ENCODE measurements around the gene PCP4L1.
"Not testable (repeated sequence)": the region's sequence is repeated elsewhere in the genome, so short reads cannot be mapped to it uniquely, and the experiment has no call there.

Gene PCP4L1

DNA sequence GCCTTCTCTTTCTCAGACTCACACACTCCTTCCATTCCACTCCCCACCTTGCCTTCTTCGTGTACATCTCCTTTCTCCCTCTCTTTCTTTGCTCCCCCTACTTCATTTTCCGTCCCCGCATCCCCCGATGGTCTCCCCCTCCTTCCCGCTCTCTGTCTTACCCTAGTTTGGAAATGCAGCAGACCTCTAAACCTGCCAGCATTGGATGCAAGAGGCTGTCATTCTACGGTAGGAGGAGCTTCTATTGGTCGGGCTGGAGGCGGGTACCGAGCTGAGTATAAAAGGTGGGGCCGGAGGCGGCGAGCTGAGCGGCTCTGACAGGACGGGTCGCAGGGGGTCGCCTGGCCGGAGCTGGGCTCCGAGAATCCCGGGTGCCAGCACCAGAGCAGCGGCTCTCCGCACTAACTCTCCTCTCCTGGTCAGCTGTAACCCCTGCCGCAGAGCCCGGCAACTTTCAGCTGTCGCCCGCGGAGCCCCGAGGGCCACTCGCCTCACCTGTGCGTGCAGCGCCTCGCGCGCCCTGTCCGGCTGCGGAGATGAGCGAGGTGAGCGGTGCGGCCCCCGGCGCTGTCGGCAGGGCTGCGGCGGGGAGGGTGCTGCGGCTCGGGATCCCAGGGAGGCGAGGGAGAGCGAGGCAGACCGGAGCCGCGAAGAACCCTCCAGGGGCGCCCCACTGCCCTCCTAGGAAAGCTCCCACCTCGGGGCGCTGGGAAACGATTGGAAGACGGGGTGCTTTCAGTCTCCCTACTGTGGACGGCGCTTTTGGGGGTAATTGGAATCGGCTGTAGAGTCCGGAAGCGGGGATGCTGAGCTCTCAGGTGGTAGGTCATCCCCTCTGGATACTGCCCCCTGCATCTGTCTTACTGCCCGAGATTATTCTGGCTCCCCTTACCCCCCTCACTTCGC lies at the start of gene PCP4L1:
Gene PCP4L1 (plus strand): TSS at position 307 of the 906 bp plus-strand sequence. CDS start 230 bp downstream, at position 537.
- DNase-seq: peak; percentile 34

DNA sequence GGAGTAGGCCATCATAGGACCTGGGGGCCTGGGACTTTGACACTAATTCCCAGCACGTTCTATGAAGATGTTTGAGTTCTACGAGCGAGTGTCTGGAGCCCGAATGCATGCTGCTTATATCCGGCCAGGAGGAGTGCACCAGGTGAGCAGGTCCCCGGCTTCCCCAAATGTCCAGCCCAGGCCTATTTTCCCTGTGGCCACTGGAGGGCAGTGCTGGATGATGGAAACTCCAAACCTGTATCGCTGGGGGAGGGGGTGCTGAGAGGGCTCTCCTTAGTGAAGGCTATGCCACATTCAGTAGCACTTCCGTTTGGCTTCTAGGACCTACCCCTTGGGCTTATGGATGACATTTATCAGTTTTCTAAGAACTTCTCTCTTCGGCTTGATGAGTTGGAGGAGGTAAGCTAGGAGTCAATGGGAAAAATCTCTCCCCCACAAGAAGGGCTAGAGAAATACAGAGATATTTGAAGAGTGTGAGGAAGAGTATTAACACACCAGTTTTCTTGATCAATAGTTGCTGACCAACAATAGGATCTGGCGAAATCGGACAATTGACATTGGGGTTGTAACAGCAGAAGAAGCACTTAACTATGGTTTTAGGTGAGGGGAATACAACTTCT lies 48.6 kb upstream of the PCP4L1 start:
- peak; percentile 79 for DNase-seq

DNA sequence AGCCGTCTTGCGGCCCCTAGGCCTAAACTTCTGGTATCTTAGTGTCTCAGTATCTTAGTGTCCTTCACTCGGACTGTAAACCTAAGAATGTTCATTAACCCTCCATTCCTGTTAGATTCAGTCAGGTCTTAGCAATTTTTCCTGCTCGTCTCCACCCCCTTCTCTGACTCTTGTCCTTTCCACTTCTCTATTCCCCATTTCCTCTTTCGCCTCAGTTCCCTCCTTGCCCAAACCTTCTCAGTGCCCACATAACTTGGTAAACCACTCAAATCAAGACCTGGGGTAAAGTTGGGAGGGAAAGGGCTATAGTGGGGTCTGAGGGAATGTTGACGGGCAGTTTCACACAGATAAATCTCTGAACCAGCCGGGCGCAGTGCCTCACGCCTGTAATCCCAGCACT lies 44.2 kb upstream of the PCP4L1 start:
- no peak for DNase-seq

DNA sequence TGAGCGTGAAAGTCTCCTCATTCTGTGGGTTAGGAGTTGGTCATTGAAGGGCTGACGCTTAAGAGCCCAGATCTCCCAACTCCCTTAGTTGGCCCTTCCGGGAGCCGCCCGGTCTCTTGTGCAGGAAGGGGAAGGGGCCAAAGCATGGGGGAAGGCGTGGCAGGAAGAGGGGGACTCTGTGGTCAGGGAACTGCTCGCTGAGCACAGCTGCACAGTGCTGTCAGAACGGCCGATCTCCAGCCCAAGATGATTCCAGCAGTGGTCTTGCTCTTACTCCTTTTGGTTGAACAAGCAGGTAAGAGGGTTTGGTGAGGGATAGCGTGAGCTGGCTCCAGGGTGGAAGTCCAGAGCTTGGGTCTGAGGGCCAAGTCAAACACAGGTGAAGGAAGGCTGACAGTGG lies 43.5 kb upstream of the PCP4L1 start, which contains the start of gene FCER1G:
Gene FCER1G (plus strand): TSS at position 220 of the 400 bp plus-strand sequence. CDS start 27 bp downstream, at position 247.
- DNase-seq: no peak

DNA sequence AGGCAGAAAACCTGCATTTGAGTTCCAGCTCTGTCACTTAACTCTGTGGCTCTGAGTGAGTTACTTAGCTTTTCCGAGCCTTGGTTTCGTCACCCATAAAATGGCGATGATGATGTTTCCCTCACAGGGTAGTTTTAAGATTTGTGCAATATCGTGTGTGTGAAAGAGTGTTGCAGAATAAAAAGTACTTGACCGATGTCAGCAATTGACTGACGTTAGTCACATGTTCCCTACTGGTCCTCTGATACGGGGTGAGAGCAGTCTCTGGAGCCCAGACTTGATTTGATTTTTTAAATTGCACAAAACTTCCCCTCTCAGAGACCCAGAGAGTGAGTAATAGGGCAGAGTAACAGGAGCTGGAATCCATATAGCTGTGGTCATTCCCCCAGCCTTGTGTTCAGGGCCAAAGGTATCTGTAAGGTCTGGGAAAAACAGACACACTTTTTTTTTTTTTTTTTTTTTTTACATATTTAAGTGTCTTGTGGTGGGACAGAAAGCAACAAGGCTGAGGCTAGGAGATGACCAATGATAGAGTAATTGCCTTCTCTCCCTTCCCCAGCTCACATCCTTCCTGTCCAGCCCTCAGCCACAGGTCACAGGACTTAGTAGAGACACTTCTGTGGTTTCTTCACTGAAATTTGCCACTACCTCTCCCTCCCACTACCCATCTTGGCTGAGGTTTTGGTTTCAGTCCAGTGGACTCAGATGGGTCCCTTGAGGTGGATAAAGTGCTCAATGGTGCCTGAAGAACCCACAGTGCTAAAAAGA lies 41.4 kb upstream of the PCP4L1 start:
- DNase-seq: no peak

DNA sequence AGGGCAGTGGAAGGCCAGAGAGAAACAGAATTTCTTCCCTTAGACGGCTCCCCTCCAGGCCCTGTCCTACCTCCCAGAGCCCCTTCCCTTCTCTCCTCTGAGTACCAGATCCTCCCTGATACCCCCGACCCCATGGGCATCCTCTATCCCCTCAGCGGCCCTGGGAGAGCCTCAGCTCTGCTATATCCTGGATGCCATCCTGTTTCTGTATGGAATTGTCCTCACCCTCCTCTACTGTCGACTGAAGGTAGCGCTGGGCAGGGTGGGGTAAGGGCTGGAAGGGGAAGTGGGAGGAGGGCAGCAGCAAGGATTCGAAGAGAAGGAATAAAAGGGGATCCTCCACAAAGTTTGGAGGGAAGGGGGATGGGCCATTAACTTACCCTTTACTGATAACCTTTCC lies 40.7 kb upstream of the PCP4L1 start:
- DNase-seq: no peak

DNA sequence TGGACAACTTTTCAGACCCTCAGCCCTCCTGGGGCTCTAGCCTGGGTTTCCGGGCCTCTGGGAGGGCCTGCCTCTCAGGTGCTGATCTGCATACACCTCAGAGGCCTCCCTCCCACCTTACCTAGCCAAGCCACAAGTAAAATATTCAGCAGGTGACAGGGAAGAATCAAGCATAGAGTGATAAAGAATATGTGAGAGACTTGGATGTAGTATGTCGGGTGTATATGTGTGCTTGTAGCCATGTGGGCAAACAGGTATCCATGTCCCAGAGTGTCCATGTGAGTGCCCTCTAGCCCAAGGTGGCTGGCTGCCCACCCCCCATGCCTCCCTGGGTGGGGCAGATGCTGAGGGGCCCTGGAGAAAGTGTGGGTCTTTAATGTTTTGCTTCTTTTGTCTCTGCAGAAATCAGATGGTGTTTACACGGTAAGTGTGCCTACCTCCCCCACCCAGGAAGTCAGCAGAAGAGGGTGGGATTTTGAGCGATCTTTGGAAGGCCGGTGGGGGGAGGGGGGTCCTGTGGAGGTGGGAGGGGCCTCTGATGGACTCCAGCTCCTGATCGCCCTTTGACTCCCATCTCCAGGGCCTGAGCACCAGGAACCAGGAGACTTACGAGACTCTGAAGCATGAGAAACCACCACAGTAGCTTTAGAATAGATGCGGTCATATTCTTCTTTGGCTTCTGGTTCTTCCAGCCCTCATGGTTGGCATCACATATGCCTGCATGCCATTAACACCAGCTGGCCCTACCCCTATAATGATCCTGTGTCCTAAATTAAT lies 40.1 kb upstream of the PCP4L1 start:
- peak; percentile 33 for DNase-seq

DNA sequence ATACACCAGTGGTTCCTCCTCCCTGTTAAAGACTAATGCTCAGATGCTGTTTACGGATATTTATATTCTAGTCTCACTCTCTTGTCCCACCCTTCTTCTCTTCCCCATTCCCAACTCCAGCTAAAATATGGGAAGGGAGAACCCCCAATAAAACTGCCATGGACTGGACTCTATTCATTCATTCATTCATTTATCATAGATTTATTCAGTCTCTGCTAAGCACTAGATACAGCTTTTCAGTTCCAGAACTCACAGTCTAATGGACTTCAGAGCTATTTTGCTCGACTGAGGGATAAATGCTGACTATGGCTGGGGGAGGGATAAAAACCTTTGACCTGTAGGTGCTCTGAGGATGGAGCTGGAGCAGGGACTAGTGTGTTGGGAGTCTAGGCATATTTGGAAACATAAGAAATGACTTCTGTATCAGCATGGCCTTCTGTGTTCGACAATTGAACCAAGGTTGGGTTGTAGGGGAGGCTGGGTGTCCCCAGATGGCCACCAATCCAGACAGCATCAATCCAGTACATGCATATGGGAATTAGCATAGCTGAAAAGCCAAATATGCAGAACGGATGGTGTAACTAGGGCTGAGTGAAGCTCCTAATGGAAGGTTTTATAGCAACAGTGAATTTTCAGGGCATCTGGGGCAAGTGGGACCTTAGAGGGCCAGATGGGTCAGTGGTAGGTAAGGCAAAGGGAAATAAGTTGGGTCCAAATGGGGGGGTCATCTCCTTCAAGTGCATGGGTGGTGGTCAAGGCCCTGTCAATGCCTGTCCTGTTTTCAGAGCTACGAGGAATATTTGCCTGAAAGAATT lies 39.3 kb upstream of the PCP4L1 start:
- no peak for DNase-seq

DNA sequence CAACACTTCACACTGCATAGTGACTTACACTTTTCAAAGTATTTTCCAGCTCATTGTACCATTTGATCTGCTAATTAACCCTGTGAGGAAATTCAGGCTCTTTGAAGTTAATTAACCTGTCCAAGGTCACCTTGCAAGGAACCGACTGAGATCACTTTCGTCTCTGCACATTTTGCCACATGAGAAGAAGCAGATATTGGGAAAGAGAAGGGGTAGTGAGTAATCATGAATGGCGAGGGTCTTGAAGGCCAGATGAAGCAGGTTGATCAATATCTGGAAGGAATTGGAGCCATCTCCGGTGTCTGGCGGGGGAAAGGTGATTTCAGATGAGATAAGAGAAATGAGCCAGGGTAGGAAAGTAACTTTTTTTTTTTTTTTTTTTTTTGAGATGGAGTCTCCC lies 38.5 kb upstream of the PCP4L1 start:
- no peak for DNase-seq

DNA sequence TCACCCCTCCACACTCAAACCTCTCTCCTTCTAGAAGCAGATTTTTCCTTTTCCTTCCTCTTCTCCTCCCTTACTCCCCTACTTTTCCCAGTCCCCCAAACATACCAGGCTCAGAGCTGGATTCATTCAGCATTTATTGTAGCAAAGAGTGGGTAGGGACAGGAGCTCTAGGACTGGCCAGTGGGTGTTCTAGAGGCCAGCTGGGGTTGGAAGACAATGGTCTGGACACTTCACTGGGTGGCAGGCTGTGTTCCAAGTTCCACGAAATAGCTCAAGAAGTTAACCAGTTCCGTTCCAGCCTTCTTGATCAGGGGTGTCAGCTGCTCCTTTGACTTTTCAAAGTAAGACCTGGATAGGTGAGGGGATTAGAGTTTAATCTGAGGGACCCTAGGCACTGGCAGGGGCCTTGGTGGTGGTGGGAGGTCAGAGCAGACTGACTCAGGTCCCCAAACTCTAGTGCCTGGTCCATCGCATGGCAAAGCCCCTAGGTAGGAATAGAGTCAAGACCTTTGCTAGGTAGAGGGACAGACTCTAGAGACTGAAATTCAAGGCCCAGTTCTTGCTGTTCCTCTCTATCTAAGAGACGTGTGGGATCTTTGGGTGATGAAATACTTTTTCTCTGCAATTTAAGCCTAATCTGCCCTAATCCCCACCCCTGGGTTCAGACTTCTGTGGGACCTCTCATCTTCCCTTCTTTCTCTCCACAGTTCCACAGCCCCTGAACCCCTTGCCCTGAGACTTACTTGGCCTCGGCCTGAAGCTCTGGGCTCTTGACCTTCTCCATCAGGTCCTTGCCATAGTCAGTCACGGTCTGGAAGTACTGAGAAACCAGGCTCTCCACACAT lies 36.1 kb upstream of the PCP4L1 start:
- no peak for DNase-seq

DNA sequence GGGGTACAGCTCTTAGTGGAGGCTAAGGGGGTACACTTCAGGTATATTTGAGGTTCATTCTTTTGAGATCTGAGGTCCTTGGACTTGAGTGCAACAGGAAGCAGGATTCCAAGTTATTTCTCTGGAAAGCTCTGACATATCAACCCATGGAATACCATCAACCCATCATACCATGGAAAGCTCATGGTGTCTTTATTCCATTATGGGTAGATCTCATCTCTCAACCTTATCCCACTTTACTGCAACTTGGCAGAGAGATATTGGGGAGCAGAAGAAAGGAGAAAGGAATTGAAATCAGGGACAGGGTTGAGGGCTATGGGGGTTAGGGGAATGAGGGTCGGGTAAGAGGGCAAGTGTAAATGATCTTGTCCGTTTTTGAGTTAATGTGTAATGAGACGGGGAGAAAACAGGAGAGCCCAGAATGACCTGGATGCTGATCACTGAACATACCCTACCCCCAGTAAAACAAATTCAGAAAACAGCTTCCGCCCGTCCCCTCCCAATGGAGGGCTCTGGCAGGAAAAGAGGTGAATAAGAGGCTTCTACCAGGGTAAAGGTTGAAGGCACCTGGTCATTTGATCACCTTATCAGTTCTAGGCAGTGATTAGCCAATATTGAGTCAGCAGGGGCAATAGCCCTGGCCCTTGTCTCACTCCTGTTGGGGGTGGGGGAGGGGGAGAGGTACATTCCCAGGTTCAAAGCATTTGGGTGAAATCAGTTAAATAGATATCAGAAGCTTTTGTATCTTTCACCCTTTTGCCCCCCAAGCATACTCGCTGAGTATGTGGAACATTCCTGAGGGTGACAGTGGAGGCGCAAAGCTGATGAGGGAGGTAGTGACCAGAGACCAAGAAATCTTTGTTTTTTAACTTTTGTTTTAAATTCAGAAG lies 34.5 kb upstream of the PCP4L1 start:
- no peak for DNase-seq

DNA sequence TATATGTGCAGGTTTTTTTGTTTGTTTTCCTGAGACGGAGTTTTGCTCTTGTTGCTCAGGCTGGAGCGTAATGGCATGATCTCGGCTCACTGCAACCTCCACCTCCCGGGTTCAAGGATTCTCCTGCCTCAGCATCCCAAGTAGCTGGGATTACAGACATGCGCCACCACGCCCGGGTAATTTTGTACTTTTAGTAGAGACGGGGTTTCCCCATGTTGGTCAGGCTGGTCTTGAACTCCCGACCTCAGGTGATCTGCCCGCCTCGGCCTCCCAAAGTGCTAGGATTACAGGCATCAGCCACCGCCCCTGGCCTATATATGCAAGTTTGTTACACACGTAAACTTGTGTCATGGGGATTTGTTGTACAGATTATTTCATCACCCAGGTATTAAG lies 33.9 kb upstream of the PCP4L1 start:
- not testable (repeated sequence) for DNase-seq

DNA sequence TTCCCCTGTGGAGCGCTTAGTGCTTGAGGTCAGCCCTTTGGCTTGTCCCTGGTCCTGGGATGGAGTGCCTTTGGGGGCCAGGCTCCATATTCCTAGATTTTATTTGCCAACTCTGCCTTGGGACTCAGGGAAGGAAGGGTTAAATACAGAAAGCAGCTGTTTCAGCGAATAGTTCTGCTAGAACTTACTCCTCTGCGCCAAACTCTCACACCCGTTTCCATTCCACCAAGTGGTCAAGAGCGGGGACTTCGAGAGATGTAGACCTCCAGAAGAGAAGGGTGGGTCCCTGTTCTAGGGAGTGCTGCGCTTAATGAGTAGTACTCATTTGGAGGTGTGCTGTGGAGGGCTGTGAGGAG lies 33.4 kb upstream of the PCP4L1 start:
- DNase-seq: no peak

DNA sequence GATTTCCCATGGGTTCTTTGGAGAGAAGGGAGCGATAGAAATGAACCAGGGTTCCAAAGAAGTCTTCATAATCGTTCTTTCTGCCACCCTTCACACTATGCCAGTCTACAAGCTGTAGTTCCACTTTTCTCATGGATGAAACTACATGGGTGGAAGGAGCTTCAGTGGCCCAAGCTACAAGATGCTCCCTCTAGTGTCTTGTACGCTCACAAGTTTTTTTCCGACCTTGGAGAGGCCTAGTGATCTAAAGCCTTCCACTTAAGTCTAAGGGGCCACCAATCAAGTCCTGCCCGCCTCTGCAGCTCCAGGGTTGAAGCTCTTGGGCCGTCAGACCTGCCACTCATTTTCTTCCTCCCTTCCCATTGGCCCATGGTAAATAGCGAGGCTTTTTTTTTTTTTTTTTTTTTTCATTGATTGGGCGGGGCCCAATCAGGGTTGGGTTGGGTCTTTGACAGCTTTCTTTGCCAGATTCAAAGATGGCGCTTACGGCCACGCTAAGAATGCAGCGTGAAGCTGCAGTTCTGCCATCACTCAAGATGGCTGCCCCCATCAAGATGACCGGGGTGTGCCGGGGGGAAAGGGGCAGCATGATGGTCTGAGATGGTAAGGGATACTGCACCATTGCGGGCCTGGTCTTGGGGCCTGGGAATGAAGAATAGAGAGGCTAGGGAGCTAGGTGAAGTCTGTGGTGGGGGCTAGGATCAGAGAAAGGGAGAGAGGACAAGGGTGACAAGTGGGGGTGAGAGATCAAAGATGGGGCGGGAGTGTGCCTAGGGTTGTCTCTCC lies 32.8 kb upstream of the PCP4L1 start, which contains the start of gene TOMM40L:
Gene TOMM40L (plus strand): TSS at position 527 of the 786 bp plus-strand sequence. CDS start 430 bp downstream, outside the sequence.
- peak; percentile 88 for DNase-seq

DNA sequence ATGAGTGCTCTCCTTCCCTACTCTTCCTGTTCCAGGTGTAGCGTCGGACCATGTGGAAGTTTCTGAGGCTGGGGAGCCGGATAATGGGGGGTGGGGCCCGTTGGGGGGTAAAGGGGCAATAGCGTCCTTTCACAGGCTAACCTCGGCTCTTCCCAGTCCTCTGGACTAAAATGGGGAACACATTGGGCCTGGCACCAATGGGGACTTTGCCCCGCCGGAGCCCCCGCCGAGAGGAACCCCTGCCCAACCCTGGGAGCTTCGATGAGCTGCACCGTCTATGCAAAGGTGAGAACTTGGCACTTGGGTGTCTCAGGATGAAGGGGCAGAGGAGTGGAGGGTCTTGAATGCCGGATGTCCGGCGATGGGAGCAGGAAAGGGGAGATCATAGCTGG lies 32.2 kb upstream of the PCP4L1 start:
- DNase-seq: no peak

DNA sequence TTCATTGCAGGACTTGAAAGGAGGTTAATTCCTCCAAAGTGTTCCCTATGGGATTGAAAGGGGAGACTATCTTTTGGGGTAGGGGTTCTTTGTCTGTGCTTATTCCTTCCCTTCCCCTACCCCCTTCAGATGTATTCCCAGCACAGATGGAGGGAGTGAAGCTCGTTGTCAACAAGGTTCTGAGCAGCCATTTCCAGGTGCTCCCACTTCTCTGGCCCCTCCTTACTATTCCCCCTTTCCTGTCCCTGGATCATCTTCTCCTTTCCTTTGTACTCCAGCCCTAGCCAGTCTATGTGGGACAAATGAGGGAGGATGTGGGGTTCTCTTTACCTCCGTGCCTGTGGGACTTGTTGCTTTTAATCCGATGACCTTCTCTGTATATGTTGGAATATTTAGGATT lies 31.8 kb upstream of the PCP4L1 start:
- no peak for DNase-seq

DNA sequence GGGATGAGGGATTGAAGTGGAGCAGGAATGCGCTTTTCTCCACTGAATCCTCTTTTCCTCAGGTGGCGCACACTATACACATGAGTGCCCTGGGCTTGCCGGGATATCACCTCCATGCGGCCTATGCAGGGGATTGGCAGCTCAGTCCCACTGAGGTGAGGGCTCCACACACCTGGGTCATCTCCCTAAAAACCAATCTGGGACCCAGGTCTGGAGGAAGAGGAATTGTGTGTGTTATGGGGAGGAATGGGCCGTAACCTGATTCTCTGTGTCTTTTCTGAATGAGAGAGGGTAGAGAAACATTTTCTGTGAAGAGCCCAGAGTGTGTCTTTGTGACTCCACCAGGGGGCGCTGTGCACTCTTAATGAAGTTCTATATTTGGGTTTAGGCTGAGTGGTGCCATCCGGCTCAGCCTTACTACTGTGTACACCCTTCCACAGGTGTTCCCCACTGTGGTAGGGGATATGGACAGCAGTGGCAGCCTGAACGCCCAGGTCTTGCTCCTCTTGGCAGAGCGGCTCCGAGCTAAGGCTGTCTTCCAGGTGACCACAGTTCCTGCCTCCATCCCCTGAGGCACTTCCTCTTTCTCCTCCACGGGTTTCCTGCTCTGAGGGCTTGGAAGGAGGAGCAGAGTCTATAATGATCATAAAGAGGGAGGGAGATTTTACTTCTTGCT lies 31.2 kb upstream of the PCP4L1 start:
- peak; percentile 94 for DNase-seq

DNA sequence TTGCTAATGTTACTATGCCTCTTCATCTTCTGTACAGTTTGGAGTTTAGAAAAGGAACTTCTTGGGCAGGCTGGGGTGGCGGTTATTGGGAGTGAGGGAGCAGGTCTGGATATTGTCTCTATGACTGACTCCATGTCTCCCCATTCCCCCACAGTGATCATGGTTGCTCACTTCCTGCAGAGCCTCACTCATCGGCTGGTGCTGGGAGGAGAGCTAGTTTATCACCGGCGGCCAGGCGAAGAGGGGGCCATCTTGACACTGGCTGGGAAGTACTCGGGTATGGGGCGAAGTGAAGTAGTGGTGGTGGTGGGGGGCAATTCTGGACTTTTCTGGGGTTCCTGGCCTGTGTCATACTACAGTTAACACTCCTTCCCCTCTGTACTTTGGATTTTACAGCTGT lies 30.5 kb upstream of the PCP4L1 start:
- DNase-seq: no peak
